Smooth muscle cell (in vitro differentiated cells): ENCODE measurements around the gene DNAH7. TPM values are rescaled to one million over a fixed set of nuclear protein-coding genes. Genes with fewer than 3 reads are reported as not detected.

Experiments used
- DNase-seq: peaks from one replicate; lab custom pipeline; 2025; ENCODE audit not compliant: unreplicated experiment; lab: John Stamatoyannopoulos, UW
- H2AFZ ChIP-seq: fragments of 200-600 bp; sonication (generic); 2 replicates; pipeline ENCODE4 v1.6.0; 2016; ENCODE audit warnings: antibody characterized with exemption, low read depth, mild to moderate bottlenecking
- H3F3A ChIP-seq: fragments of 200-600 bp; sonication (generic); 2 replicates; pipeline ENCODE4 v1.6.0; 2017; ENCODE audit warnings: antibody characterized with exemption, low read depth
- H3K27ac ChIP-seq: fragments of 200-600 bp; sonication (generic); 2 replicates; pipeline ENCODE4 v1.5.1; 2016; ENCODE audit warnings: low read depth, mild to moderate bottlenecking
- H3K27me3 ChIP-seq: fragments of 200-600 bp; sonication (generic); 2 replicates; pipeline ENCODE4 v1.6.1; 2016; ENCODE audit warnings: low read depth, mild to moderate bottlenecking
- H3K36me3 ChIP-seq: fragments of 200-600 bp; sonication (generic); 2 replicates; pipeline ENCODE4 v1.5.1; 2016; ENCODE audit warnings: low read depth
- H3K4me1 ChIP-seq: fragments of 200-600 bp; sonication (generic); 2 replicates; pipeline ENCODE4 v1.5.1; 2016; ENCODE audit warnings: low read depth
- H3K4me2 ChIP-seq: fragments of 200-600 bp; sonication (generic); 2 replicates; pipeline ENCODE4 v1.6.0; 2016; ENCODE audit warnings: mild to moderate bottlenecking
- H3K4me3 ChIP-seq: fragments of 200-600 bp; sonication (generic); 2 replicates; pipeline ENCODE4 v1.5.1; 2016; ENCODE audit warnings: mild to moderate bottlenecking
- H3K79me2 ChIP-seq: fragments of 200-600 bp; sonication (generic); 2 replicates; pipeline ENCODE4 v1.6.0; 2016; ENCODE audit warnings: low read depth, mild to moderate bottlenecking
- H3K9ac ChIP-seq: fragments of 200-600 bp; sonication (generic); 2 replicates; pipeline ENCODE4 v1.6.0; 2016; ENCODE audit warnings: low read depth
- H3K9me3 ChIP-seq: fragments of 200-600 bp; sonication (generic); replicated peaks from 2 replicates; pipeline ENCODE4 v1.5.1; 2016; ENCODE audit warnings: low read depth
- H4K20me1 ChIP-seq: fragments of 200-600 bp; sonication (generic); 2 replicates; pipeline ENCODE4 v1.6.0; 2016; ENCODE audit warnings: low read depth
- CTCF ChIP-seq: fragments of 200-600 bp; sonication (generic); IDR thresholded peaks from 2 replicates; pipeline ENCODE4 v1.5.1; 2017; ENCODE audit warnings: borderline replicate concordance, mild to moderate bottlenecking, antibody characterized with exemption; ENCODE audit not compliant: insufficient read depth, poor library complexity, severe bottlenecking
- WGBS: methylation state at CpG from one replicate; pipeline ENCODE4 v1.1.7; 2016; ENCODE audit warnings: low lambda C conversion rate; 5-methylcytosine and 5-hydroxymethylcytosine counted together
- polyA plus RNA-seq: library from polyadenylated mRNA; unstranded; fragments of >200 nt; fragmentation: Nextera tagmentation; extraction: Ambion mirVana; gene quantifications from 2 replicates; pipeline ENCODE4 v1.2.1, GENCODE V29; 2016
- total RNA-seq: library from RNA; depleted of rRNA; stranded (reverse); fragments of >200 nt; gene quantifications from 2 replicates; pipeline ENCODE4 v1.2.3, GENCODE V29; 2014

DNAH7 gene
- total and polyA plus RNA-seq, 2 experiments from 2014 or later, result 0.99 to 1.2 TPM

- no peaks in the 10 kb centered on the region for H3K4me1 ChIP-seq
- H3K4me3 ChIP-seq, result no peak overlapping the region
- no peak overlapping the region for H3K27ac ChIP-seq
- H3K79me2 ChIP-seq, result no peaks in the 10 kb centered on the region
- no peaks in the 10 kb centered on the region for H3K36me3 ChIP-seq
- DNase-seq, result no peak
- H3K9ac ChIP-seq, result no peak overlapping the region
- H2AFZ ChIP-seq, result no peak overlapping the region
- H3K4me2 ChIP-seq, result no peak overlapping the region
- TF ChIP-seq CTCF, result no peak
- H3K27me3 ChIP-seq, result no peaks in the 10 kb centered on the region
- no peaks in the 10 kb centered on the region for H3F3A ChIP-seq
- no peaks in the 10 kb centered on the region for H4K20me1 ChIP-seq
- WGBS, result 91% methylated on average over 2 of the region's 2 CpGs
- H3K9me3 ChIP-seq, result no peaks in the 10 kb centered on the region
Observed at GRCh38 chr2:195779491-195779890, 289.1 kb downstream of the DNAH7 start.

- H3K36me3 ChIP-seq, result no peaks in the 10 kb centered on the region
Observed at GRCh38 chr2:195769975-195770374, 298.7 kb downstream of the DNAH7 start.

GRCh38 chr2:195768431-195768830 is 300.2 kb downstream of the DNAH7 start:
- Histone ChIP-seq H3K9ac (no peak overlapping the region), H3K4me2 (no peak overlapping the region), H3F3A (no peaks in the 10 kb centered on the region), H3K27ac (no peak overlapping the region), H3K4me3 (no peak overlapping the region), H3K4me1 (no peaks in the 10 kb centered on the region), H3K9me3 (no peaks in the 10 kb centered on the region), H3K36me3 (no peaks in the 10 kb centered on the region), H3K79me2 (no peaks in the 10 kb centered on the region), H3K27me3 (no peaks in the 10 kb centered on the region), H4K20me1 (no peaks in the 10 kb centered on the region), H2AFZ (no peak overlapping the region)
- WGBS, result 83% methylated on average over 2 of the region's 2 CpGs
- DNase-seq, result no peak
- no peak for TF ChIP-seq CTCF

More at GRCh38 chr2:195769975-195770374, 298.7 kb downstream of the DNAH7 start:
- H3F3A ChIP-seq, result no peaks in the 10 kb centered on the region
- no peaks in the 10 kb centered on the region for H3K9me3 ChIP-seq
- H3K79me2 ChIP-seq, result no peaks in the 10 kb centered on the region
- no peak overlapping the region for H3K9ac ChIP-seq
- no peak for TF ChIP-seq CTCF
- no peak overlapping the region for H2AFZ ChIP-seq
- H3K4me3 ChIP-seq, result no peak overlapping the region
- no peak overlapping the region for H3K4me2 ChIP-seq
- no peaks in the 10 kb centered on the region for H3K27me3 ChIP-seq
- no peaks in the 10 kb centered on the region for H4K20me1 ChIP-seq
- H3K27ac ChIP-seq, result no peak overlapping the region
- DNase-seq, result no peak
- no peaks in the 10 kb centered on the region for H3K4me1 ChIP-seq

GRCh38 chr2:195766691-195767090 is 301.9 kb downstream of the DNAH7 start:
- Histone ChIP-seq H4K20me1 (no peaks in the 10 kb centered on the region), H3K36me3 (no peaks in the 10 kb centered on the region), H2AFZ (no peak overlapping the region), H3K79me2 (no peaks in the 10 kb centered on the region), H3F3A (no peaks in the 10 kb centered on the region), H3K9me3 (no peaks in the 10 kb centered on the region), H3K27ac (no peak overlapping the region), H3K4me2 (no peak overlapping the region), H3K4me1 (no peaks in the 10 kb centered on the region), H3K9ac (no peak overlapping the region), H3K4me3 (no peak overlapping the region), H3K27me3 (no peaks in the 10 kb centered on the region)
- 100% methylated on average over 1 of the region's 1 CpG for WGBS
- no peak for TF ChIP-seq CTCF
- no peak for DNase-seq
